ENCODE data around the gene MUC13.
A peak's percentile ranks its signal among the peaks of the same experiment; 100 is the strongest.

Gene MUC13

DNA sequence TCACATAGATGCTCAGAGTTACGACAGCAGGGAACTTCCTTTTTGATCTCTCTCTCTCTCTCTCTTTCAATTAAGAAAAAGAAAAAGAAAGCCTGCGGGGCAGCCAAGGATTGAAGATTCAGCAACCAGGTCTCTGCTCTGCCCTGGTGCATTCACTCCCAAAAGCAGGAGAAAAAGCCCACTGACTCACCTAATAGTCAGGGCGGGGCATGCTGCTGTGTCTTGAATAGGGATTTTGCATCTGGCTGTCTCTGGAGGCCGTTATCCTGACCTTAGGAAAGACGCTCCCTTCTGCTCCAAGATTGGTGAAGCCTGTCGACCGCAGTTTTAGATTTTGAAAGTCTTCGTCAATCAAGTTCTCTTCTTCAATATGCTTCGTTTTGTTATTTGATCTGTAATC lies 26.6 kb downstream of the MUC13 start:
- H3K9me3 ChIP-seq (ENCODE audit: control insufficient read depth in 1 of 2, low read length in 2 of 2), result no peaks in the 10 kb centered on the region
- no peak overlapping the region for H3K9ac ChIP-seq (ENCODE audit: low read depth in 1 of 2, low read length in 2 of 2)
- no peak overlapping the region for H3K4me3 ChIP-seq (ENCODE audit: low read depth in 1 of 2, low read length in 2 of 2)
- no peaks in the 10 kb centered on the region for H3K27me3 ChIP-seq (ENCODE audit: control insufficient read depth in 1 of 2, insufficient read depth in 2 of 2, low read length in 2 of 2)
- no peaks in the 10 kb centered on the region for H3K4me1 ChIP-seq (ENCODE audit: control insufficient read depth in 1 of 2, insufficient read depth in 2 of 2, low read length in 2 of 2)
- no peak overlapping the region for H3K27ac ChIP-seq (ENCODE audit: low read depth, low read length)
- H3K36me3 ChIP-seq (ENCODE audit: control insufficient read depth in 1 of 2, insufficient read depth in 2 of 2, low read length in 2 of 2), result peaks cover 26 to 69% of the 10 kb centered on the region in 2 donors

DNA sequence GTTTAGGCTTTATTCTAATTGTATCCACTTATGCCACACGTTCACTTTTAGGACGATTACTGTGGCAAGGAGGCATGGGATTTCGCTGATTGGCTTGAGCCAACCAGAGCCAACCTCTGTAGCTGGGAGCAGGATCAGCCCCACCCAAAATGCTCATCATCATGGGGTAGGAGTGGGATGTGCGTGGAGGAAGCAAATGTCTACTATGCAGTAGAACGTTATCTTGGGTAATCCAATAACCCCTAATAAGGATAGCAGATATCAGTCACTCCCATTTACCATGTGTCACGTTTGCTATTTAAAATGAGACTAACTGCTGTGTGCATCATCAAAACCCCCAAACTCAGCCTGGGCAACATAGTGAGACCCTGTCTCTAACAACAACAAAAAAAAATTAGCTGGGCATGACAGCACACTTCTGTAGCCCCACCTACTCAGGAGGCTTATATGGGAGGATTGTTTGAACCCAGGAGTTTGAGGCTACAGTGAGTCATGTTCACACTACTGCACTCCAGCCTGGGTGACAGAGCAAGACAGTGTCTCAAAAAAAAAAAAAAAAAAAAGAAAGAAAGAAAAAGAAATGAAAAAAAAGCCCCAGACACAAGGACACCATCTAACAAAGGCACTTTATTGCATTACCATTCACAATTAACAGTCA lies 29.6 kb downstream of the MUC13 start:
- Histone ChIP-seq H3K9me3 (ENCODE audit: control insufficient read depth in 1 of 2, low read length in 2 of 2) (no peaks in the 10 kb centered on the region), H3K4me1 (ENCODE audit: control insufficient read depth in 1 of 2, insufficient read depth in 2 of 2, low read length in 2 of 2) (peaks cover 0 to 4% of the 10 kb centered on the region in 2 donors), H3K4me3 (ENCODE audit: low read depth in 1 of 2, low read length in 2 of 2) (no peak overlapping the region), H3K27ac (ENCODE audit: low read depth, low read length) (no peak overlapping the region), H3K36me3 (ENCODE audit: control insufficient read depth in 1 of 2, insufficient read depth in 2 of 2, low read length in 2 of 2) (peaks cover 14 to 43% of the 10 kb centered on the region in 2 donors), H3K9ac (ENCODE audit: low read depth in 1 of 2, low read length in 2 of 2) (no peak overlapping the region), H3K27me3 (ENCODE audit: control insufficient read depth in 1 of 2, insufficient read depth in 2 of 2, low read length in 2 of 2) (no peaks in the 10 kb centered on the region)

DNA sequence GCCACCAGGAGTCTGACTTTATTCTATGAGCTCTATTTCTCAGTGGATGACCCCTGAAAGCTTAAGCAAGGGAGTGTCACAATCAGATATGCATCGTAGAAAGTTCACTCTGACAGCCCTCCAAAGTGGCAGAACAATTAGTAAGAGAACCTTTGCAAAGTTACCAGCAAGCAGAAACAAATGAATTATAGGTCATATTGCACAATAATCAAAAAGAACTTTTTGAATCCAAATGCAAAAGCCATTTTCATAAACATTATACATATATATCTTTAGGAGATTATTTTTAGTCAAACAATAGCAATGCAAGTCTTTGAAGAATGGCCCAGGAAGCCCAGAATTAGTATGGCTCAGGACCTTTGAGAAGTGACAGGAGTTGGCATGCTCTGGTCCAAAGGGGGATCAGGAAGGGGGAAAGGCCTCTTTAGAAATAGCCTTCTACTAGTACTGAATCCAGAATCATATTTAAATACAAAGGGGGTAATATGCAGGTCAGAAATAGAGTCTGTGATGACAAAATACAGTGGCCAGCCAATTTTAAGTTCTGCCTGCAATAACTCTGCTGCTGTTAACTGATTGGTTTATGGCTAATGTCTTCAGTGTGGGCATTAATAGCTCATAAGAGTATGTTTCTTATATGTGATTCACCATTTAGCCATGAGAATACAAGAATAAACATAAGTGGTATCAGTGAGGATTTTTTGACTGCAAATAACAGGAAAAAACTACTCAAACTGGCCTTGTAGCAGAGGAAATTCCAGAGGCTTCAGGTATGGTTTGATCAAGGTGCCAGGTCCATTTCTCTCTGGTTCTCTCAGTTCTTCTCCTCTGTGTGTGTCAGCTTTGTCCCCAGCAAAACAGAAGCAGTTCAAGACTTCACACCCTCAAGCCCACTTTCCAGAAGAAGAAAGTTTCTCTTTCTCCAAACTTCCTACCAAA lies 30.4 kb downstream of the MUC13 start:
- Histone ChIP-seq H3K4me3 (ENCODE audit: low read depth in 1 of 2, low read length in 2 of 2) (no peak overlapping the region), H3K36me3 (ENCODE audit: control insufficient read depth in 1 of 2, insufficient read depth in 2 of 2, low read length in 2 of 2) (peaks cover 14 to 36% of the 10 kb centered on the region in 2 donors), H3K27me3 (ENCODE audit: control insufficient read depth in 1 of 2, insufficient read depth in 2 of 2, low read length in 2 of 2) (no peaks in the 10 kb centered on the region), H3K27ac (ENCODE audit: low read depth, low read length) (no peak overlapping the region), H3K9ac (ENCODE audit: low read depth in 1 of 2, low read length in 2 of 2) (no peak overlapping the region), H3K4me1 (ENCODE audit: control insufficient read depth in 1 of 2, insufficient read depth in 2 of 2, low read length in 2 of 2) (peaks cover 0 to 4% of the 10 kb centered on the region in 2 donors), H3K9me3 (ENCODE audit: control insufficient read depth in 1 of 2, low read length in 2 of 2) (no peaks in the 10 kb centered on the region)

DNA sequence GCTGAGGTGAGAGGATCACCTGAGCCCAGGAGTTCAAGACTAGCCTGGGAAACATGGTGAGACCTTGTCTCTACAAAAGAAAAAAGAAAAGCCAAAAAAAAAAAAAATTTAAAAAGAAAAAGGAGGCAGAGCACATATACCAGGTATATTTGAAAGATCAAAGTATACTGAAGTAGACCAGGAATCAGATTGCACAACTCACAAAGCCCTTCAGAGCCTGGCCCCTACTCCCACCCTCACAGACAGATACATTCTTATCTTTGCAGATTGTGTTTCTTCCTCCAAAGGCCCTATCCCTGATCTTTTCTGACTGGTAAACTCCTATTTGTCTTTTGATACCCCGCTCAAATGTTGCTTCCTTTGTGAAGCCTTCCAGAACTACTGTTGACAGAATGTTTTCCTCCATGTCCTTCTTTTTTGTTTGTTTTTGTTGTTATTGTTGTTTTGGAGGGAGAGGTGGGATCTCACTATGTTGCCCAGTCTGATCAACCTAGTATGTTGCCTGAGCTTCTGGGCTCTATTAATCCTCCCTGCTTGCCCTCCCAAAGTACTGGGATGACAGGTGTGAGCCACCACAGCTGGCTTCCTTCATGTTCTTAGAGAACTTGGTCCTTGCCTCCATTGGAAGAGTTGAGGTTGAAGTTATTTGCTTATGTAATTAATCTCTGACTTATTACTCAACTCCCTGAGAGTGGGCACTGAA lies 37.6 kb downstream of the MUC13 start:
- Histone ChIP-seq H3K9ac (ENCODE audit: low read depth in 1 of 2, low read length in 2 of 2) (no peak overlapping the region), H3K4me3 (ENCODE audit: low read depth in 1 of 2, low read length in 2 of 2) (no peak overlapping the region), H3K4me1 (ENCODE audit: control insufficient read depth in 1 of 2, insufficient read depth in 2 of 2, low read length in 2 of 2) (peaks cover 0 to 4% of the 10 kb centered on the region in 2 donors), H3K27me3 (ENCODE audit: control insufficient read depth in 1 of 2, insufficient read depth in 2 of 2, low read length in 2 of 2) (no peaks in the 10 kb centered on the region), H3K36me3 (ENCODE audit: control insufficient read depth in 1 of 2, insufficient read depth in 2 of 2, low read length in 2 of 2) (no peaks in the 10 kb centered on the region), H3K9me3 (ENCODE audit: control insufficient read depth in 1 of 2, low read length in 2 of 2) (no peaks in the 10 kb centered on the region), H3K27ac (ENCODE audit: low read depth, low read length) (no peak overlapping the region)

DNA sequence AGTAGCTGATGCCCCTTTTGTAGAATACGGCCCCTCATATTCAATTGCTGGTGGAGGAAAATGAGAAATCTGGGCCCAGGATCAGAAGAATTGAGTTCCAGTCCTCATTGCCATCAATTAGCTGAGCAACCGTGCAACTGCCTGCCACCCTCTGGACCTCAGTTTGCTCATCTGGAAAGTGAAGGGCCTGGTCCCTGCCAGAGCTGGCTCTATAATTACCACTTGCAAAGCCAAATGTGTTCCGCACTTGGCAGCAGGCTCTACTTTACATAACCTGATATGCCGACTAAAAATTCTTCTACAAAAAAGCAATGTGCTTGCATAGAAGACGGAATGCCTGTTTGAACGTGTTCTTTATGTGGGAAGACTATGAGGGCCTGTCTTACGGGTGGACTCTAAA lies 38.8 kb downstream of the MUC13 start:
- H3K9me3 ChIP-seq (ENCODE audit: control insufficient read depth in 1 of 2, low read length in 2 of 2), result no peaks in the 10 kb centered on the region
- H3K9ac ChIP-seq (ENCODE audit: low read depth in 1 of 2, low read length in 2 of 2), result no peak overlapping the region
- H3K27ac ChIP-seq (ENCODE audit: low read depth, low read length), result no peak overlapping the region
- H3K4me1 ChIP-seq (ENCODE audit: control insufficient read depth in 1 of 2, insufficient read depth in 2 of 2, low read length in 2 of 2), result no peaks in the 10 kb centered on the region
- no peaks in the 10 kb centered on the region for H3K36me3 ChIP-seq (ENCODE audit: control insufficient read depth in 1 of 2, insufficient read depth in 2 of 2, low read length in 2 of 2)
- no peaks in the 10 kb centered on the region for H3K27me3 ChIP-seq (ENCODE audit: control insufficient read depth in 1 of 2, insufficient read depth in 2 of 2, low read length in 2 of 2)
- no peak overlapping the region for H3K4me3 ChIP-seq (ENCODE audit: low read depth in 1 of 2, low read length in 2 of 2)

DNA sequence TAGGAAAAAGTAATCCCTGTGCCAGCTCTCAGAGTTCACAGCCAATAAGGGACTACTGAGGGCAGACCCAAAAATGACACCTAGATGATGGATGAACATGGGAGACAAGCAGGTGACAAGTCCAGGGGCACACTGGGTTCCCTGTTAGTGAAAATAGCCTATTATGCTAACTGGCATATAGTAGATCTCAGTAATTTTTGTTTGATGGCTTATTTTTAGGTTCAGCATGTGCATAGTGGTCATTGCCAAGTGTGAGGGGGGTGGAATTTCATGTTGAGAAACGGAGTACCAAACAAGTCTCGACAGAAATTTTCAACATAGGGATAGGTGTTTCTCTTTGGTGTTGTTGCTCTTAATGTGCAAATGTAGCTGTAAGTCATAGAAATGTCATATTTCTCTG lies 41.0 kb downstream of the MUC13 start:
- H3K27me3 ChIP-seq (ENCODE audit: control insufficient read depth in 1 of 2, insufficient read depth in 2 of 2, low read length in 2 of 2), result no peaks in the 10 kb centered on the region

DNA sequence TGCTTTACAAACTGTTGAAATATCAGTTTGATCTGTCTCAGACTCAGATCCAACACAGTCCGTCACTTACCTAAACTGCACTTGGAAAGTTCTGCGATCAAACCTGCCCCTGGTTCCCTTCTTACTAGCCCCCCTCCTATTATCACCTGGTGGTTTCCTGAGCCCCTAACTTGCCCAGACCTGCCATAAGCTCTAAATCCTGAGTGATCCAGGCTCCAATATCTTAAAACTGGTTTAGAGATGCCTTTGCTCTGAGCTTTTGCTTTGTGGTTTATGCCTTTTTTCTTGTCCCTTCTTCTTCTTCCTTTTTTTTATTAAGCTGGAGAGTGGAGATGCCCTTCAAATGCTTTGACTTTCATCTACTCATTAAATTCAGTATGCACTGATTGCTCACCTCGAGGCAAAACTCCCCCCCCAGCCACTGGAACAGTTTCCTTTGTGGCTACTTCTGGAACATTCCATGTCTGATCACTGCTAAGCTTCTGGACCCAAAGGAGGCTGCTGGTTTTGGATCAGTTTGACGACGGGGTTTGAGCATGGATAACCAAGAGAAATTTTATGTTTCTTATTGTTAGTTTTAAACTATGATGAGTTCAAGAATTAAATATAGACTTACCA lies 43.9 kb downstream of the MUC13 start:
- Histone ChIP-seq H3K9me3 (ENCODE audit: control insufficient read depth in 1 of 2, low read length in 2 of 2) (no peaks in the 10 kb centered on the region), H3K36me3 (ENCODE audit: control insufficient read depth in 1 of 2, insufficient read depth in 2 of 2, low read length in 2 of 2) (no peaks in the 10 kb centered on the region), H3K4me1 (ENCODE audit: control insufficient read depth in 1 of 2, insufficient read depth in 2 of 2, low read length in 2 of 2) (peaks cover 6 to 11% of the 10 kb centered on the region in 2 donors), H3K4me3 (ENCODE audit: low read depth in 1 of 2, low read length in 2 of 2) (no peak overlapping the region), H3K27me3 (ENCODE audit: control insufficient read depth in 1 of 2, insufficient read depth in 2 of 2, low read length in 2 of 2) (no peaks in the 10 kb centered on the region), H3K9ac (ENCODE audit: low read depth in 1 of 2, low read length in 2 of 2) (no peak overlapping the region), H3K27ac (ENCODE audit: low read depth, low read length) (no peak overlapping the region)

More for the DNA sequence above, 41.0 kb downstream of the MUC13 start:
- Histone ChIP-seq H3K27ac (ENCODE audit: low read depth, low read length) (no peak overlapping the region), H3K9ac (ENCODE audit: low read depth in 1 of 2, low read length in 2 of 2) (no peak overlapping the region), H3K4me1 (ENCODE audit: control insufficient read depth in 1 of 2, insufficient read depth in 2 of 2, low read length in 2 of 2) (peaks cover 0 to 2% of the 10 kb centered on the region in 2 donors), H3K9me3 (ENCODE audit: control insufficient read depth in 1 of 2, low read length in 2 of 2) (no peaks in the 10 kb centered on the region), H3K4me3 (ENCODE audit: low read depth in 1 of 2, low read length in 2 of 2) (no peak overlapping the region), H3K36me3 (ENCODE audit: control insufficient read depth in 1 of 2, insufficient read depth in 2 of 2, low read length in 2 of 2) (no peaks in the 10 kb centered on the region)

DNA sequence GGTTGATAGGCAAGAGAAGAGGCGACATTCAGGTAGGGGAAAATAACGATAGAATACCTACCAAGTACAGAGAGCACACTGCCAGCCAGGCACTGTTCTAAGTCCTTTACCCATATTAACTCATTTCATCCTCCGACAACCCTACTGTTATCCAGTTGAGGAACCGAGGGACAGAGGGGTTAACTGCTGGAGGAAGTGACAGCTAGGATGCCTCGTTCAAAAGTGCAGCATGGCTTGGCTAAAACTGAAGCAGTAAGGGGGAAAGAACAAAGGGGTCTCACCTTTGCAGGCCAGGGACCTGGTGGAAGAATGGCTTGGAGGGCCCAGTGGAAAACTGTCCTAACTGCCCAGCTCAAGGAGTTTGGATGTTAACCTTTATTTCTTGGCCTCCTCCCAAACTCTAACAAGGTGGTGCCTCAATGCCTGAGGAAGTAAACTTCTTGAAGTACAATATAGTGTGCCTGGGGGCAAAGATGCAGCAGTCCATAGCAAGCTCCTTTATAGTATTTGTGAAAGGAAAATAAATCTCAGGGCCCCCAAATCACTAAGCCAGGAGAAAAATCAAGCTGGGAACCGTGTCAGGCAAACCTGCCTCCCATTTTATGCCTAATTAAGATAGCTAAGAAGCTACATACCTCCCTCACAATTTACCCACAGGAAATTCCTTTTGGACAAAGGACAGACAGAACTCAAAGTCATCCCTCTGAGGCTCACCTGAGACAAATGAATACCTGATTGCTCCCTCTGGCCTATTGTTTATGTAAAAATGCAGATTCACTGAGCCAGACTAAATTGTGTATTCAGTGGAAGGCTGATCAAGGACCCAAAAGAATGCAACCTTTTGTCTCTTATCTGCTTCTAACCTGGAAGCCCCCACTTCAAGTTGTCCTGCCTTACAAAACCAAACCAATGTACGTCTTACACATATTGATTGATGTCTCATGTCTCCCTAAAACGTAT lies 45.8 kb downstream of the MUC13 start:
- no peak overlapping the region for H3K9ac ChIP-seq (ENCODE audit: low read depth in 1 of 2, low read length in 2 of 2)
- H3K27ac ChIP-seq (ENCODE audit: low read depth, low read length), result no peak overlapping the region
- H3K36me3 ChIP-seq (ENCODE audit: control insufficient read depth in 1 of 2, insufficient read depth in 2 of 2, low read length in 2 of 2), result no peaks in the 10 kb centered on the region
- no peaks in the 10 kb centered on the region for H3K27me3 ChIP-seq (ENCODE audit: control insufficient read depth in 1 of 2, insufficient read depth in 2 of 2, low read length in 2 of 2)
- peaks cover 9 to 11% of the 10 kb centered on the region in 2 donors for H3K4me1 ChIP-seq (ENCODE audit: control insufficient read depth in 1 of 2, insufficient read depth in 2 of 2, low read length in 2 of 2)
- H3K9me3 ChIP-seq (ENCODE audit: control insufficient read depth in 1 of 2, low read length in 2 of 2), result no peaks in the 10 kb centered on the region
- H3K4me3 ChIP-seq (ENCODE audit: low read depth in 1 of 2, low read length in 2 of 2), result no peak overlapping the region

DNA sequence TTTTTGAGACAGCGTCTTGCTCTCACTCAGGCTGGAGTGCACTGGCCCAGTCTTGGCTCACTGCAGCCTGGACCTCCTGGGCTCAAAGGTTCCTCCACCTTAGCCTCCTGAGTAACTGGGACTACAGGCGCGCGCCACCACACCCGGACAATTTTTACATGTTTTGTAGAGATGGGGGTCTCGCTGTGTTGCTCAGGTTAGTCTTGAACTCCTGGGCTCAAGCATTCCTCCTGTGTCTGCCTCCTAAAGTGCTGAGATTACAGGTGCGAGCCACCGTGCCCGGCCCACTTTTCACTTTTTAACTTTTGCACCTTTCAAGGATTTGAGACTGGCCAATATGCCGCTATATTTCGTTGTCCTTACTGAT lies 46.6 kb downstream of the MUC13 start:
- H3K27ac ChIP-seq (ENCODE audit: low read depth, low read length), result no peak overlapping the region
- no peaks in the 10 kb centered on the region for H3K36me3 ChIP-seq (ENCODE audit: control insufficient read depth in 1 of 2, insufficient read depth in 2 of 2, low read length in 2 of 2)
- H3K9me3 ChIP-seq (ENCODE audit: control insufficient read depth in 1 of 2, low read length in 2 of 2), result no peaks in the 10 kb centered on the region
- peak overlapping the region; percentile 71 to 75 for H3K4me3 ChIP-seq (ENCODE audit: low read depth in 1 of 2, low read length in 2 of 2)
- no peaks in the 10 kb centered on the region for H3K27me3 ChIP-seq (ENCODE audit: control insufficient read depth in 1 of 2, insufficient read depth in 2 of 2, low read length in 2 of 2)
- peak overlapping the region; percentile 63 to 70 for H3K9ac ChIP-seq (ENCODE audit: low read depth in 1 of 2, low read length in 2 of 2)
- H3K4me1 ChIP-seq (ENCODE audit: control insufficient read depth in 1 of 2, insufficient read depth in 2 of 2, low read length in 2 of 2), result peaks cover 9 to 11% of the 10 kb centered on the region in 2 donors

Data from duodenal mucosa (tissue), 2 donors.